ENCODE results near the gene EIF2AK3.

GRCh38 chr2:88582030-88582429 lies 45.2 kb downstream of the EIF2AK3 start:
- TF ChIP-seq, protein P1, sequence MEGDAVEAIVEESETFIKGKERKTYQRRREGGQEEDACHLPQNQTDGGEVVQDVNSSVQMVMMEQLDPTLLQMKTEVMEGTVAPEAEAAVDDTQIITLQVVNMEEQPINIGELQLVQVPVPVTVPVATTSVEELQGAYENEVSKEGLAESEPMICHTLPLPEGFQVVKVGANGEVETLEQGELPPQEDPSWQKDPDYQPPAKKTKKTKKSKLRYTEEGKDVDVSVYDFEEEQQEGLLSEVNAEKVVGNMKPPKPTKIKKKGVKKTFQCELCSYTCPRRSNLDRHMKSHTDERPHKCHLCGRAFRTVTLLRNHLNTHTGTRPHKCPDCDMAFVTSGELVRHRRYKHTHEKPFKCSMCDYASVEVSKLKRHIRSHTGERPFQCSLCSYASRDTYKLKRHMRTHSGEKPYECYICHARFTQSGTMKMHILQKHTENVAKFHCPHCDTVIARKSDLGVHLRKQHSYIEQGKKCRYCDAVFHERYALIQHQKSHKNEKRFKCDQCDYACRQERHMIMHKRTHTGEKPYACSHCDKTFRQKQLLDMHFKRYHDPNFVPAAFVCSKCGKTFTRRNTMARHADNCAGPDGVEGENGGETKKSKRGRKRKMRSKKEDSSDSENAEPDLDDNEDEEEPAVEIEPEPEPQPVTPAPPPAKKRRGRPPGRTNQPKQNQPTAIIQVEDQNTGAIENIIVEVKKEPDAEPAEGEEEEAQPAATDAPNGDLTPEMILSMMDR (conservative IDR thresholded peaks at IDR 0.05; ENCODE audit: low read depth, low read length) = no peak
- TF ChIP-seq BHLHE40 (IDR thresholded peaks at IDR 0.05; ENCODE audit: low read depth, low read length) = no peak
- no peak for TF ChIP-seq MAFK (IDR thresholded peaks at IDR 0.05; ENCODE audit: low read depth, low read length)
